Testis (tissue), 3 donors: Measurements from ENCODE around the gene LEMD3. TPM values are rescaled to one million over a fixed set of nuclear protein-coding genes. Genes with fewer than 3 reads are reported as not detected.

Experiments
- DNase-seq: peaks from one replicate; pipeline ENCODE4 v3.0.0-alpha.2; 2019
- H3K27ac ChIP-seq, 2 donors: fragments of 200-600 bp; sonication (generic); one replicate each; pipeline ENCODE4 v1.5.1; 2019
- H3K27me3 ChIP-seq: fragments of 200-600 bp; sonication (generic); one replicate; pipeline ENCODE4 v1.5.1; 2019
- H3K36me3 ChIP-seq: fragments of 200-600 bp; sonication (generic); one replicate; pipeline ENCODE4 v1.5.1; 2017; ENCODE audit warnings: low read depth; ENCODE audit errors: missing control alignments
- H3K4me1 ChIP-seq: fragments of 200-600 bp; sonication (generic); one replicate; pipeline ENCODE4 v1.5.1; 2019
- H3K4me3 ChIP-seq, 2 donors: fragments of 200-600 bp; sonication (generic); one replicate each; pipeline ENCODE4 v1.5.1; 2017 to 2019
- H3K9me3 ChIP-seq: fragments of 200-600 bp; sonication (generic); one replicate; pipeline ENCODE4 v1.5.1; 2017
- CTCF ChIP-seq, 3 experiments: fragments of 450-650 bp in 2 of 3; fragments of 200-600 bp in 1 of 3; sonication (generic) in 1 of 3; IDR thresholded peaks; one replicate each; pipeline ENCODE4 v1.5.1; 2016 to 2019; ENCODE audit warnings: antibody characterized with exemption in 3 of 3, mild to moderate bottlenecking in 2 of 3, moderate library complexity in 1 of 3
- POLR2A ChIP-seq: fragments of 450-650 bp; IDR thresholded peaks from one replicate; pipeline ENCODE4 v1.6.1; 2017; ENCODE audit warnings: antibody characterized with exemption, mild to moderate bottlenecking, moderate library complexity
- WGBS, 2 donors: methylation state at CpG; one replicate each; pipeline ENCODE4 v1.1.5; 2018; 5-methylcytosine and 5-hydroxymethylcytosine counted together
- intact Hi-C: fragments of 100-400 bp; cut with DNase I; formaldehyde crosslinking; loops from one replicate; pipeline ENCODE4 v1.15.1; 2023; ENCODE audit warnings: low total_unique reads
- polyA plus RNA-seq: library from polyadenylated mRNA; stranded (reverse); fragments of 350-450 nt; fragmentation: Illumina TruSeq; extraction: RNeasy Lipid Tissue Mini Kit (QIAGEN cat#74804); gene quantifications from one replicate; pipeline ENCODE4 v1.2.3, GENCODE V29; 2014; ENCODE audit warnings: low read depth, low replicate concordance; ENCODE audit not compliant: insufficient read depth
- total RNA-seq, 2 donors: library from RNA; depleted of rRNA; stranded (reverse); fragments of >200 nt; gene quantifications; one replicate each; pipeline ENCODE4 v1.2.3, GENCODE V29; 2016

Gene LEMD3
- total and polyA plus RNA-seq, 3 donors from 2014 or later: 38.7 to 92.4 (median 72.4) TPM

- intact Hi-C loops: no loop called here
- peak overlapping the region; percentile 98 for H3K4me3 ChIP-seq
Observed at GRCh38 chr12:65171073-65171472, 1.7 kb downstream of the LEMD3 start.

GRCh38 chr12:65171870-65172269 lies 2.5 kb downstream of the LEMD3 start:
- Histone ChIP-seq H3K4me3 (no peak overlapping the region), H3K4me1 (peaks cover 21% of the 10 kb centered on the region), H3K27ac (no peak overlapping the region), H3K27me3 (no peaks in the 10 kb centered on the region), H3K36me3 (no peaks in the 10 kb centered on the region), H3K9me3 (no peaks in the 10 kb centered on the region)
- intact Hi-C loops: no loop called here
- 54 to 58% methylated on average over 3 of the region's 3 CpGs for WGBS, 2 donors
- DNase-seq: no peak
- TF ChIP-seq CTCF (IDR thresholded peaks at IDR 0.05): no peak
- no peak for TF ChIP-seq POLR2A

More at GRCh38 chr12:65171073-65171472, 1.7 kb downstream of the LEMD3 start:
- peaks cover 21% of the 10 kb centered on the region for H3K4me1 ChIP-seq
- no peak for TF ChIP-seq POLR2A
- TF ChIP-seq CTCF (IDR thresholded peaks at IDR 0.05): no peak
- no peak for DNase-seq
- no peaks in the 10 kb centered on the region for H3K36me3 ChIP-seq
- no peaks in the 10 kb centered on the region for H3K9me3 ChIP-seq
- H3K27ac ChIP-seq: no peak overlapping the region
- WGBS, 2 donors: 41 to 55% methylated on average over 8 of the region's 8 CpGs
- no peaks in the 10 kb centered on the region for H3K27me3 ChIP-seq

GRCh38 chr12:65175385-65175784 lies 6.0 kb downstream of the LEMD3 start:
- intact Hi-C loops: no loop called here
- no peak for DNase-seq
- Histone ChIP-seq H3K27me3 (no peaks in the 10 kb centered on the region), H3K4me3 (no peak overlapping the region), H3K4me1 (peaks cover 16% of the 10 kb centered on the region), H3K9me3 (no peaks in the 10 kb centered on the region), H3K36me3 (no peaks in the 10 kb centered on the region), H3K27ac (no peak overlapping the region)
- TF ChIP-seq CTCF (IDR thresholded peaks at IDR 0.05) (no peak), POLR2A (no peak)

GRCh38 chr12:65182012-65182739 lies 12.8 kb downstream of the LEMD3 start:
- no peak for DNase-seq
- WGBS, 2 donors: 63 to 70% methylated on average over 3 of the region's 3 CpGs
- intact Hi-C loops: no loop called here

More at GRCh38 chr12:65182012-65182739, 12.8 kb downstream of the LEMD3 start:
- Histone ChIP-seq H3K4me1 (peaks cover 8% of the 10 kb centered on the region), H3K9me3 (no peaks in the 10 kb centered on the region), H3K4me3 (no peak overlapping the region), H3K27me3 (no peaks in the 10 kb centered on the region), H3K27ac (no peak overlapping the region), H3K36me3 (no peaks in the 10 kb centered on the region)
- TF ChIP-seq POLR2A (no peak), CTCF (IDR thresholded peaks at IDR 0.05) (no peak)
